Measurements from ENCODE around the gene RAPGEF3.

RAPGEF3 gene

GRCh38 chr12:47754881-47755280 is 3.8 kb downstream of the RAPGEF3 start:
- H3K79me2 ChIP-seq (ENCODE audit: insufficient read depth, low read length) = no peaks in the 10 kb centered on the region
- H3K36me3 ChIP-seq (ENCODE audit: insufficient read depth, low read length) = no peaks in the 10 kb centered on the region
- H3K27ac ChIP-seq (ENCODE audit: low read length) = no peak overlapping the region
- no peak overlapping the region for H3K9ac ChIP-seq (ENCODE audit: low read depth, low read length)
- DNase-seq (no peak), ATAC-seq (ENCODE audit: insufficient read depth, low read depth) (no peak)
- H3K4me2 ChIP-seq (ENCODE audit: insufficient read depth, low read length) = no peak overlapping the region
- H2AFZ ChIP-seq (ENCODE audit: low read depth, low read length) = no peak overlapping the region
- peaks cover 9% of the 10 kb centered on the region; the same call in 1 of the 2 replicates for H4K20me1 ChIP-seq (ENCODE audit: insufficient read depth, low read length)
- peaks cover 3% of the 10 kb centered on the region for H3K27me3 ChIP-seq (ENCODE audit: insufficient read depth, low read length, poor library complexity)
- no peaks in the 10 kb centered on the region for H3K9me3 ChIP-seq (ENCODE audit: insufficient read depth, low read length, severe bottlenecking)
- peaks cover 16% of the 10 kb centered on the region for H3K4me1 ChIP-seq (ENCODE audit: insufficient read depth, low read length)
- H3K4me3 ChIP-seq (ENCODE audit: low read depth in 1 of 2, low read length in 2 of 2) = no peak overlapping the region
- TF ChIP-seq EZH2 (IDR thresholded peaks at IDR 0.05; ENCODE audit: borderline replicate concordance, low read depth, low read length, severe bottlenecking) (no peak), CTCF (IDR thresholded peaks at IDR 0.05; ENCODE audit: borderline replicate concordance, extremely low read depth, low read length, poor library complexity, severe bottlenecking) (no peak)

- Histone ChIP-seq H3K36me3 (ENCODE audit: insufficient read depth, low read length) (no peaks in the 10 kb centered on the region), H4K20me1 (ENCODE audit: insufficient read depth, low read length) (peaks cover 9% of the 10 kb centered on the region; the same call in 1 of the 2 replicates), H2AFZ (ENCODE audit: low read depth, low read length) (no peak overlapping the region), H3K4me2 (ENCODE audit: insufficient read depth, low read length) (no peak overlapping the region), H3K9ac (ENCODE audit: low read depth, low read length) (no peak overlapping the region), H3K4me3 (ENCODE audit: low read depth in 1 of 2, low read length in 2 of 2) (no peak overlapping the region), H3K9me3 (ENCODE audit: insufficient read depth, low read length, severe bottlenecking) (no peaks in the 10 kb centered on the region), H3K79me2 (ENCODE audit: insufficient read depth, low read length) (no peaks in the 10 kb centered on the region), H3K4me1 (ENCODE audit: insufficient read depth, low read length) (peaks cover 11% of the 10 kb centered on the region), H3K27me3 (ENCODE audit: insufficient read depth, low read length, poor library complexity) (peaks cover 3% of the 10 kb centered on the region), H3K27ac (ENCODE audit: low read length) (no peak overlapping the region)
- TF ChIP-seq CTCF (IDR thresholded peaks at IDR 0.05; ENCODE audit: borderline replicate concordance, extremely low read depth, low read length, poor library complexity, severe bottlenecking) (no peak), EZH2 (IDR thresholded peaks at IDR 0.05; ENCODE audit: borderline replicate concordance, low read depth, low read length, severe bottlenecking) (no peak)
- ATAC-seq (ENCODE audit: insufficient read depth, low read depth) = no peak
- no peak for DNase-seq
Measured at GRCh38 chr12:47754126-47754525, 4.6 kb downstream of the RAPGEF3 start.

- no peaks in the 10 kb centered on the region for H3K36me3 ChIP-seq (ENCODE audit: insufficient read depth, low read length)
- no peaks in the 10 kb centered on the region for H3K9me3 ChIP-seq (ENCODE audit: insufficient read depth, low read length, severe bottlenecking)
- H2AFZ ChIP-seq (ENCODE audit: low read depth, low read length) = no peak overlapping the region
- no peak overlapping the region for H3K9ac ChIP-seq (ENCODE audit: low read depth, low read length)
- TF ChIP-seq CTCF (IDR thresholded peaks at IDR 0.05; ENCODE audit: borderline replicate concordance, extremely low read depth, low read length, poor library complexity, severe bottlenecking) = no peak
- TF ChIP-seq EZH2 (IDR thresholded peaks at IDR 0.05; ENCODE audit: borderline replicate concordance, low read depth, low read length, severe bottlenecking) = no peak
- peaks cover 3% of the 10 kb centered on the region for H3K27me3 ChIP-seq (ENCODE audit: insufficient read depth, low read length, poor library complexity)
- H3K4me3 ChIP-seq (ENCODE audit: low read depth in 1 of 2, low read length in 2 of 2) = no peak overlapping the region
- DNase-seq (no peak), ATAC-seq (ENCODE audit: insufficient read depth, low read depth) (no peak)
- H3K4me1 ChIP-seq (ENCODE audit: insufficient read depth, low read length) = peaks cover 3% of the 10 kb centered on the region
- H3K4me2 ChIP-seq (ENCODE audit: insufficient read depth, low read length) = no peak overlapping the region
- H4K20me1 ChIP-seq (ENCODE audit: insufficient read depth, low read length) = peaks cover 9% of the 10 kb centered on the region; the same call in 1 of the 2 replicates
- no peaks in the 10 kb centered on the region for H3K79me2 ChIP-seq (ENCODE audit: insufficient read depth, low read length)
- H3K27ac ChIP-seq (ENCODE audit: low read length) = no peak overlapping the region
Measured at GRCh38 chr12:47753021-47754001, 5.4 kb downstream of the RAPGEF3 start.
